ENCODE results near the gene PRDM16. TPM values are rescaled to one million over a fixed set of nuclear protein-coding genes. Genes with fewer than 3 reads are reported as not detected.

The PRDM16 gene
- total and polyA plus RNA-seq, 2 of the 13 experiments (the other 11 are each of a cell fraction or from before 2014, with no cell fraction given) = 0.15 to 0.81 TPM

DNA sequence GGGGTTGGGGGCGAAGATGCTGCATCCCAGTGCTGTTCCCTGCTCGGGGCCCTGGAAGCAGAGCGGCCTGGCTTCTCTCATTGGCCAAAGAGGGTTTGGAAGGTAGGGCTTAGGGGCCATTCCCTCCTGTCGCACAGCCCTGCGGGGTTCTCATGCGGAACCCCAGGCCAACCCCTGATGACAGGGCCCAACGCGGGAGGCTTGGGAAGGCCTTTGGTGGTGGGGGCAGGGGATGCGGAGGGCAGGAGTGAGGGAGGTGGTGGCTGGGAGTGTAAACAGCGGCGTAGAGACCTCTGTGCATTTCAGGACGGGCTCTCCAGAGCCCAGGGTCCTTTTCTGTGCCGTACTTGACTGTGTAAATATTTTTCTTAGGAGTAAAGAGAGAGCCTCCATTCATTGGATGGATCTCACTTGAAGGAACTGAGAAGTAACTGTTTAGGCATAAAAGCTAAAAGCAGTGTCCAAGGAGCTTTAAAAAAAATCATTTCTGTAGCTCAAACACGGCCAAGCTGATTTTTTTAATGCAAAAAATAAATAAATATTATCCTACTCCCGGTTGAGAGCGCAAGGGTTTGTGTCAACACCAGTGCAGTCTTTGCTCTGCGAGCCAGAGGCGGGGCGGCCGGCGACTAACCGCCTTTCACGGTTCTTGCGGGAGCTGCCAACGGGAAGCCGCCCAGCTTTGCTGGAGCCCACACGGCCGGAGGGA is 169.1 kb downstream of the PRDM16 start (continued):
- TF ChIP-seq KDM6A (CRISPR knock-in tag; IDR thresholded peaks at IDR 0.05; ENCODE audit: low read depth) = peak; percentile 63
- TF ChIP-seq JDP2 (CRISPR knock-in tag; IDR thresholded peaks at IDR 0.05; ENCODE audit: borderline replicate concordance) = no peak
- no peak for TF ChIP-seq RFX1 (IDR thresholded peaks at IDR 0.05)
- TF ChIP-seq ZNF101 (CRISPR knock-in tag; IDR thresholded peaks at IDR 0.05; ENCODE audit: borderline replicate concordance, low read depth) = no peak; the same call in 1 of the 2 replicates
- TF ChIP-seq, protein P1, sequence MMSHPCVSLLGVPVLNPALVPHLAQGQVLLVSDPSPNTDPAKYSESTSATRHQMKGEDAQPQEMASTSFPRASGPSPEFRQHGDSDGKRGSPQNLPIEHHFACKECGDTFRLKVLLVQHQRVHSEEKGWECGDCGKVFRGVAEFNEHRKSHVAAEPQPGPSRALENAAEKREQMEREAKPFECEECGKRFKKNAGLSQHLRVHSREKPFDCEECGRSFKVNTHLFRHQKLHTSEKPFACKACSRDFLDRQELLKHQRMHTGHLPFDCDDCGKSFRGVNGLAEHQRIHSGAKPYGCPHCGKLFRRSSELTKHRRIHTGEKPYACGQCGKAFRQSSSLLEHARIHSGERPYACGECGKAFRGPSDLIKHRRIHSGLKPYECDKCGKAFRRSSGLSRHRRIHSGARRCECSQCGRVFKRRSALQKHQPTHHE (CRISPR knock-in tag; IDR thresholded peaks at IDR 0.05; ENCODE audit: borderline replicate concordance) = no peak
- no peak for TF ChIP-seq TP53 (CRISPR knock-in tag; conservative IDR thresholded peaks at IDR 0.05)
- no peak for TF ChIP-seq NFE2L1 (CRISPR knock-in tag; IDR thresholded peaks at IDR 0.05; ENCODE audit: borderline replicate concordance)
- no peak for TF ChIP-seq SMARCE1 (IDR thresholded peaks at IDR 0.05; ENCODE audit: borderline replicate concordance)
- TF ChIP-seq ZKSCAN1 (IDR thresholded peaks at IDR 0.05; ENCODE audit: low read length) = no peak
- TF ChIP-seq MIXL1 (CRISPR knock-in tag; IDR thresholded peaks at IDR 0.05) = peak; percentile 42; the same call in 1 of the 2 replicates
- no peak for TF ChIP-seq CC2D1A (CRISPR knock-in tag; IDR thresholded peaks at IDR 0.05)
- TF ChIP-seq PHB2 (IDR thresholded peaks at IDR 0.05; ENCODE audit: partially characterized antibody) = no peak
- TF ChIP-seq SMAD9 (CRISPR knock-in tag; IDR thresholded peaks at IDR 0.05) = no peak
- TF ChIP-seq KDM5A (IDR thresholded peaks at IDR 0.05; ENCODE audit: borderline replicate concordance, low read length) = no peak
- TF ChIP-seq, protein P2, sequence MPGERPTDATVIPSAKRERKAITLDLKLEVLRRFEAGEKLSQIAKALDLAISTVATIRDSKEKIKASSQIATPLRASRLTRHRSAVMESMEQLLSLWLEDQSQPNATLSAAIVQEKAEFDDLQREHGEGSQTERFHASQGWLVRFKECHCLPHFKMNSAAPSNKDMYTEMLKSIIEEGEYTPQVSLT (CRISPR knock-in tag; IDR thresholded peaks at IDR 0.05; ENCODE audit: borderline replicate concordance, low read depth) = no peak
- TF ChIP-seq PRPF4 (IDR thresholded peaks at IDR 0.05; ENCODE audit: low read depth, low read length, poor library complexity, severe bottlenecking) = no peak
- TF ChIP-seq RAD21 (CRISPR knock-in tag; IDR thresholded peaks at IDR 0.05) = no peak
- TF ChIP-seq ZBTB26 (CRISPR knock-in tag; IDR thresholded peaks at IDR 0.05; ENCODE audit: borderline replicate concordance) = peak; percentile 56
- TF ChIP-seq CEBPB (IDR thresholded peaks at IDR 0.05; ENCODE audit: borderline replicate concordance, low read depth, low read length) = no peak
- 0 out of 2 replicates have a peak, but pooled peaks have one; percentile 14 for TF ChIP-seq ZNF501 (CRISPR knock-in tag; IDR thresholded peaks at IDR 0.05)
- TF ChIP-seq ZSCAN20 (CRISPR knock-in tag; IDR thresholded peaks at IDR 0.05; ENCODE audit: borderline replicate concordance) = 0 out of 2 replicates have a peak, but pooled peaks have one; percentile 68
- peak; percentile 36 for TF ChIP-seq SALL1 (CRISPR knock-in tag; IDR thresholded peaks at IDR 0.05)
- no peak for TF ChIP-seq CEBPZ (IDR thresholded peaks at IDR 0.05; ENCODE audit: low read length)
- no peak for TF ChIP-seq ZNF552 (CRISPR knock-in tag; IDR thresholded peaks at IDR 0.05; ENCODE audit: borderline replicate concordance)
- no peak for TF ChIP-seq HNF4G (IDR thresholded peaks at IDR 0.05; ENCODE audit: borderline replicate concordance, low read depth, low read length)
- TF ChIP-seq HNF4G (CRISPR knock-in tag; IDR thresholded peaks at IDR 0.05; ENCODE audit: borderline replicate concordance, low read depth) = peak; percentile 45; the same call in 1 of the 2 replicates
